ENCODE results near the gene PXK.

PXK gene

GRCh38 chr3:58470363-58471024 is 137.8 kb downstream of the PXK start:
- no peak for DNase-seq

GRCh38 chr3:58471025-58471887 is 138.6 kb downstream of the PXK start:
- DNase-seq, result peak; percentile 91 to 95

GRCh38 chr3:58473275-58473674 is 140.6 kb downstream of the PXK start:
- DNase-seq, result peak in 1 of 2 donors; percentile 26

GRCh38 chr3:58474348-58474911 is 141.7 kb downstream of the PXK start:
- DNase-seq, result peak; percentile 87 to 88

- DNase-seq, result no peak
These were observed 142.4 kb downstream of the PXK start for GRCh38 chr3:58474967-58475578.
